ENCODE results near the gene ABCA4.

- TF ChIP-seq CTCF (IDR thresholded peaks at IDR 0.05) (no peak), POLR2A (IDR thresholded peaks at IDR 0.05) (no peak), POLR2AphosphoS5 (IDR thresholded peaks at IDR 0.05) (no peak)
These were observed 76.1 kb downstream of the ABCA4 start for GRCh38 chr1:94044891-94045290.
